ENCODE data around the gene ACTL7B. TPM values are rescaled to one million over a fixed set of nuclear protein-coding genes. Genes with fewer than 3 reads are reported as not detected.

Gene ACTL7B
- total and polyA plus RNA-seq, 2 experiments from 2014 or later = not detected

DNA sequence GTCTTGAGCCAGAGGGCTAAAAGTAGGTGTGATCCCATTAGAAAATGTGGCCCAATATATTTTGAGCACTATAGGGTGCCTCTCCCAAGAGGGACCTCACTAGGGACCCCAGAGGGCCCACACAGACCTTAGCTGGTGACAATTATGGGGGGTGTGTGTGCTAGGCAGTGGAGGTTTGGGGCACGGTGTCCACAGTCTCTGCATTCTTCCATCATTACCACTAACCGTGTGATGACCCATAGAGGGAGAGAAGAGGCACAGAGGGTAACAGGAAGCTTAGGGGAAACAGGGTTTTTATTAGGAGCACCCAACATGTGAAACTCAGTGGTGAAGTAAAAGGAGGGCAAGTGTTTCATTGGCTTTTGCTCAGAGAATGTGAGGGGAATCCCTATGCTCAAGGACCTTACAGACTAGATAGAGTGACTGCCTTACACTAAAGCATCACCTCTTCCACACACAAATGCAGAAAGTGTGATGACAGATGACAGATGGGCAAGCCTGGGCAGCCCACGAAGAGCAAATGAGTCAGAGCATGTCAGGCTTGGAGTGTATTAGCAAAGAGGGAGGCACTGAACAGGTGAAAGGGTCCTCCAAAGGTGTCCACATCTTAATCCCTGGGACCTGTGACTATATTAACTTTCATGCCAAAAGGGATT is 3.8 kb upstream of the ACTL7B start:
- TF ChIP-seq EZH2 (IDR thresholded peaks at IDR 0.05; ENCODE audit: insufficient read depth, poor library complexity, severe bottlenecking) (no peak), EZH2phosphoT487 (IDR thresholded peaks at IDR 0.05; ENCODE audit: insufficient read depth, low read depth) (no peak)
- Histone ChIP-seq H3K9me2 (ENCODE audit: insufficient read depth) (no peaks in the 10 kb centered on the region), H2AFZ (no peak overlapping the region), H3K79me2 (ENCODE audit: insufficient read depth) (no peaks in the 10 kb centered on the region), H3K36me3 (ENCODE audit: low read depth) (no peaks in the 10 kb centered on the region), H3K4me1 (ENCODE audit: insufficient read depth) (no peaks in the 10 kb centered on the region), H3K27me3 (replicated peaks; ENCODE audit: insufficient read depth) (no peaks in the 10 kb centered on the region), H3K4me3 (no peak overlapping the region), H4K20me1 (ENCODE audit: insufficient read depth) (no peaks in the 10 kb centered on the region), H3K9ac (no peak overlapping the region), H3K9me3 (ENCODE audit: low read depth) (no peaks in the 10 kb centered on the region), H3F3A (ENCODE audit: insufficient read depth) (no peaks in the 10 kb centered on the region), H3K4me2 (ENCODE audit: unreplicated experiment) (no peak overlapping the region), H3K27ac (no peak overlapping the region)
- in situ Hi-C loops (cut with MboI) = no loop called here
- no peak for DNase-seq
- 57 to 60% methylated on average over 3 of the region's 3 CpGs for WGBS, 2 experiments (ENCODE audit: low coverage in 1 of 2, low lambda C conversion rate in 2 of 2, missing lambda C conversion rate in 2 of 2)

DNA sequence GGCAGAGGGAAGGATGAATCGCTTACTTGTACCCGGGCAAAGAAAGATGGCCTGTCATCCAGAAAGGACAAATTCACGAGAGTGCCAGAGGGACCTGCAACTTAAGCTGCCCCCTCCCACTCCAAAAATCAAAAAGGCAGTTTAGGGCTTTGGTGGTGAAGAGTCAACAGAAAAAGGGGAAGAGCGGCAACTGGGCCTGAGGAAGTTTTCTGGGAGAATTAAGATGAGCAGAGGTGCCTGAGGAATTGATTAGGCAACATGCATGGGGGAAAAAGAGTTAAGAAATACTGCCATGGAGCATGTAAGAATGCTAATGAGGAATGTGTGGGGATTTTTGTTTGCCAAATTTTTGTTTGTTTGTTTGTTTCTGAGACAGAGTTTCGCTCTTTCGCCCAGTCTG is 1.8 kb upstream of the ACTL7B start:
- Histone ChIP-seq H3K4me2 (ENCODE audit: unreplicated experiment) (no peak overlapping the region), H3K36me3 (ENCODE audit: low read depth) (no peaks in the 10 kb centered on the region), H3K9ac (no peak overlapping the region), H3K27ac (no peak overlapping the region), H3K27me3 (replicated peaks; ENCODE audit: insufficient read depth) (no peaks in the 10 kb centered on the region), H3K9me2 (ENCODE audit: insufficient read depth) (no peaks in the 10 kb centered on the region), H3K4me1 (ENCODE audit: insufficient read depth) (no peaks in the 10 kb centered on the region), H2AFZ (no peak overlapping the region), H3K4me3 (no peak overlapping the region), H3K9me3 (ENCODE audit: low read depth) (no peaks in the 10 kb centered on the region), H4K20me1 (ENCODE audit: insufficient read depth) (no peaks in the 10 kb centered on the region), H3K79me2 (ENCODE audit: insufficient read depth) (no peaks in the 10 kb centered on the region), H3F3A (ENCODE audit: insufficient read depth) (no peaks in the 10 kb centered on the region)
- in situ Hi-C loops (cut with MboI) = no loop called here
- no peak for DNase-seq
- TF ChIP-seq EZH2 (IDR thresholded peaks at IDR 0.05; ENCODE audit: insufficient read depth, poor library complexity, severe bottlenecking) (no peak), EZH2phosphoT487 (IDR thresholded peaks at IDR 0.05; ENCODE audit: insufficient read depth, low read depth) (no peak)
- 63 to 71% methylated on average over 6 of the region's 6 CpGs for WGBS, 2 experiments (ENCODE audit: low coverage in 1 of 2, low lambda C conversion rate in 2 of 2, missing lambda C conversion rate in 2 of 2)

DNA sequence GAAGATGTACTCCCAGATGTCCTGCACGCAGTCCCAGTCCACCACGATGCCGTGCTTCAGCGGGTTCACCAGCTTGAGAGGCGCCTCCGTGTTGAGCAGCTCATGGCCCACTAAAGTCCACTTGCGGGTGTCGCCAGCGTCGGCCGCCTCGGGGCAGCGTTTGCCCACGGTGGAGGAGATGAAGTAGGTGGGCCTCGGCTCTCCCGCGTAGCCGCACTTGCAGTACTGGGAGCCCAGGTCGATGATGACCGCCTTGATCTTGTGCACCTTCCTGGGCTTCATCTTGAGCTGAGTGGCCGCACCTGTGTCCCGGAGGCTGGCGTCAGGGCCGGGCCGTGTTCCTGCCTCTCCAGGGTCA is 278 bp downstream of the ACTL7B start:
- 90 to 93% methylated on average over 25 of the region's 25 CpGs for WGBS, 2 experiments (ENCODE audit: low coverage in 1 of 2, low lambda C conversion rate in 2 of 2, missing lambda C conversion rate in 2 of 2)
- no peak overlapping the region for H2AFZ ChIP-seq
- H3K9me3 ChIP-seq (ENCODE audit: low read depth) = no peaks in the 10 kb centered on the region
- no peaks in the 10 kb centered on the region for H3K36me3 ChIP-seq (ENCODE audit: low read depth)
- no peak overlapping the region for H3K27ac ChIP-seq
- H4K20me1 ChIP-seq (ENCODE audit: insufficient read depth) = no peaks in the 10 kb centered on the region
- H3K4me1 ChIP-seq (ENCODE audit: insufficient read depth) = no peaks in the 10 kb centered on the region
- no peaks in the 10 kb centered on the region for H3K79me2 ChIP-seq (ENCODE audit: insufficient read depth)
- no peak overlapping the region for H3K4me2 ChIP-seq (ENCODE audit: unreplicated experiment)
- no peak overlapping the region for H3K9ac ChIP-seq
- TF ChIP-seq EZH2 (IDR thresholded peaks at IDR 0.05; ENCODE audit: insufficient read depth, poor library complexity, severe bottlenecking) = no peak
- no peak for TF ChIP-seq EZH2phosphoT487 (IDR thresholded peaks at IDR 0.05; ENCODE audit: insufficient read depth, low read depth)
- H3F3A ChIP-seq (ENCODE audit: insufficient read depth) = no peaks in the 10 kb centered on the region
- H3K9me2 ChIP-seq (ENCODE audit: insufficient read depth) = no peaks in the 10 kb centered on the region
- in situ Hi-C loops (cut with MboI) = no loop called here
- no peak overlapping the region for H3K4me3 ChIP-seq
- no peak for DNase-seq
- peaks cover 2% of the 10 kb centered on the region; the same call in 1 of the 2 replicates for H3K27me3 ChIP-seq (replicated peaks; ENCODE audit: insufficient read depth)

DNA sequence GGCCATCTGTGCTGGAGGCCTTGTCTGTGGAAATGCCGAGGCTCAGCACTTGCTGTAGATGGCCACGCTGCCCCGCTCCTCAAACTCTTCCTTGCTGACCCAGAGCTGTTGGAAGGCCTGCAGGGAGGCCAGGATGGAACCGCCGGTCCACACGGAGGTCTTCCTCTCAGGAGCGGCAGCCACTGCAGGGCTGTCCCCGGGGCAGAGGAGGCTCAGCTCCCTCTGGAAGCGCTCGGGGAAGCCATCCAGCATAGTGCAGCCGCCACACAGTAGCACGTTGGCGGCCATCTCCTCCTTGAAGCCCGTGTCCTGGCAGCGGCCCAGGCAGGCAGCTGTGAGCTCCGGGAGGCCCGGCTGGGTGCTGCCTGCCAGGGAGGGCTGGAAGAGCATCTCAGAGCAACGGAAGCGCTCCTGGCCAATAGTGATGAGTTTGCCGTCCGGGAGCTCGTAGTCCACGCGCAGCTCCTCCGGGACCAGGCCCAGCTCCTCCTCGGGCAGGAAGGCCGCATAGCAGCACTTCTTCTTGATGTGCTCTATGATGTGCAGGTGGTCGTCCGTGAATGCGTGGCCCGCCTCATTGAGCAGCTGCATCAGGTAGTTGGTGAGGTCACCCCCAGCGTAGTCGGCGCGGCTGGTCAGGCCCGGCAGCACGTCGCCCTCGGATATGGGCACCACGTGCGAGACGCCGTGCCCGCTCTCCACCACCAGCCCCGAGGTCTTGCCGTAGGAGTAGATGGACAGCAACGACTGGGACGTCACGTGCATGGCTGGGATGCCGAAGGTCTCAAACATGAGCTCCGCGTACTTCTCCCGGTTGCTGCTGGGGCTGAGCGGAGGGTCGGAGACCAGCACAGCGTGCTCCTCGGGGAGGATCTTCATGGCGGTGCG is 901 bp downstream of the ACTL7B start:
- Histone ChIP-seq H2AFZ (no peak overlapping the region), H3K4me3 (no peak overlapping the region), H3F3A (ENCODE audit: insufficient read depth) (no peaks in the 10 kb centered on the region), H3K9me3 (ENCODE audit: low read depth) (no peaks in the 10 kb centered on the region), H3K9ac (no peak overlapping the region), H3K36me3 (ENCODE audit: low read depth) (no peaks in the 10 kb centered on the region), H4K20me1 (ENCODE audit: insufficient read depth) (no peaks in the 10 kb centered on the region), H3K9me2 (ENCODE audit: insufficient read depth) (no peaks in the 10 kb centered on the region), H3K27me3 (replicated peaks; ENCODE audit: insufficient read depth) (peaks cover 3% of the 10 kb centered on the region; the same call in 1 of the 2 replicates), H3K4me2 (ENCODE audit: unreplicated experiment) (no peak overlapping the region), H3K4me1 (ENCODE audit: insufficient read depth) (no peaks in the 10 kb centered on the region), H3K79me2 (ENCODE audit: insufficient read depth) (no peaks in the 10 kb centered on the region), H3K27ac (no peak overlapping the region)
- 80 to 82% methylated on average over 59 of the region's 59 CpGs for WGBS, 2 experiments (ENCODE audit: low coverage in 1 of 2, low lambda C conversion rate in 2 of 2, missing lambda C conversion rate in 2 of 2)
- in situ Hi-C loops (cut with MboI) = no loop called here
- DNase-seq = no peak
- TF ChIP-seq EZH2 (IDR thresholded peaks at IDR 0.05; ENCODE audit: insufficient read depth, poor library complexity, severe bottlenecking) (no peak), EZH2phosphoT487 (IDR thresholded peaks at IDR 0.05; ENCODE audit: insufficient read depth, low read depth) (no peak)

Data from GM23248 (cell line).